ENCODE data around the gene MCM3. TPM values are rescaled to one million over a fixed set of nuclear protein-coding genes. Genes with fewer than 3 reads are reported as not detected.
A peak's percentile ranks its signal among the peaks of the same experiment; 100 is the strongest.

MCM3 gene
- polyA plus RNA-seq, 1 donor, result 55.9 TPM

DNA sequence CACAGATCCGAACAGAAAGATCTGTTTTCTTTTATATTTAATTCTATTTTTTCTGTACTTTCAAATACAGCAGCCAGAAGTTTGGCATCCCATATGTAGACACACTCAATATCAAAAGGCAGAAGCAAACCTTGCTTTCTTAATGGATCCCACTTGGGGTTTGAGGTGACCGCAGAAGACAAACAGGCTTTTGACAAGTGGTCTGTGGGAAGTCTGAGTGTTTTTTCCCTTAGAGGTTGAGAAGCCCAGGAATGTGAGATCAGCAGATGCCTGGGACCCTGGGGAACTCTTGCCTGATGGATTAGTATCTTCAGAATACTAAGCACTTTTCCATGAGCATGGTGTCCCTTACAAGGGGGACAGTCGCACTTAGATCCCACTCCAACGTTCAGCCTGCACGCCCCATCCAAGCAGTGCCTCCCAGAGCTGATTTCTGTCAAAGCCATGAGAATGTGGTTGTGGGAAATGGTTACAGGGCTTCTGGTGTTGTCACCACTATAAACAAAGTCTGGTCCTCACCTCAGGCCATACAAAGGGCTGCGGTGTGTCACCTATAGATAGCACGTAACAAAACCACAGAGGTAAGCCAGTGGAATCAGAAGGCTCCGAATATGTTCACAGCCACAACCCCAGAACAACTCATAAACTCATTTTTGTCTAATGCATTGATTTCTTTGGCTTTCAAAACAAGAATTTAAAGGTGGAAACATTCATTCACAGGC is 53.0 kb downstream of the MCM3 start:
- Histone ChIP-seq H3K9me3 (ENCODE audit: control insufficient read depth, low read depth, low read length) (no peaks in the 10 kb centered on the region), H3K4me1 (ENCODE audit: control insufficient read depth, insufficient read depth, low read length) (no peaks in the 10 kb centered on the region), H3K27me3 (ENCODE audit: control insufficient read depth, insufficient read depth, low read length) (no peaks in the 10 kb centered on the region), H3K27ac (ENCODE audit: low read length) (no peak overlapping the region), H3K4me3 (ENCODE audit: low read length) (no peak overlapping the region), H3K36me3 (ENCODE audit: control insufficient read depth, insufficient read depth, low read length) (no peaks in the 10 kb centered on the region)
- no peak for DNase-seq
- 100% methylated on average over 2 of the region's 8 CpGs for WGBS (ENCODE audit: insufficient coverage, low lambda C conversion rate)

DNA sequence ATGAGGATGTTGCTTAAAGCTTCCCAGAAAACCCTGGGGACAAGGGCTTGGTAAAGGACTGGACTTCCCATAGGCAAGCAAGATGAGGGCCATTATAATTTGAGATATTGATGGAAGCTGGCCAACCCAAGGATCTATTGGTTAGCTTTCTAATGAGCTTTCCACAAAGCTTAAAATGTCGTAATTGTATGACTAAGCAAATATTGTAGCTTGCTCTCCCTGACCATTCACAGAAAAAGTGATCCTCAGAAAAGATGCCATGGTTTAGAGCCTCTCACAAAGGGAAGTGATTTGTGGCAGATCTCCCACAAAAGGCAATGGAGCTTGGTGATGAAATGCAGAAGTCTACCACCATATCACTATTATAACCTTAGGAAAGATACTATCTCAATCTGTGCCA is 53.9 kb downstream of the MCM3 start:
- no peaks in the 10 kb centered on the region for H3K36me3 ChIP-seq (ENCODE audit: control insufficient read depth, insufficient read depth, low read length)
- no peaks in the 10 kb centered on the region for H3K27me3 ChIP-seq (ENCODE audit: control insufficient read depth, insufficient read depth, low read length)
- no peaks in the 10 kb centered on the region for H3K4me1 ChIP-seq (ENCODE audit: control insufficient read depth, insufficient read depth, low read length)
- H3K4me3 ChIP-seq (ENCODE audit: low read length), result no peak overlapping the region
- DNase-seq, result no peak
- H3K27ac ChIP-seq (ENCODE audit: low read length), result no peak overlapping the region
- H3K9me3 ChIP-seq (ENCODE audit: control insufficient read depth, low read depth, low read length), result no peaks in the 10 kb centered on the region
- WGBS (ENCODE audit: insufficient coverage, low lambda C conversion rate), result no CpG with 5 or more reads among the region's 1 CpG

DNA sequence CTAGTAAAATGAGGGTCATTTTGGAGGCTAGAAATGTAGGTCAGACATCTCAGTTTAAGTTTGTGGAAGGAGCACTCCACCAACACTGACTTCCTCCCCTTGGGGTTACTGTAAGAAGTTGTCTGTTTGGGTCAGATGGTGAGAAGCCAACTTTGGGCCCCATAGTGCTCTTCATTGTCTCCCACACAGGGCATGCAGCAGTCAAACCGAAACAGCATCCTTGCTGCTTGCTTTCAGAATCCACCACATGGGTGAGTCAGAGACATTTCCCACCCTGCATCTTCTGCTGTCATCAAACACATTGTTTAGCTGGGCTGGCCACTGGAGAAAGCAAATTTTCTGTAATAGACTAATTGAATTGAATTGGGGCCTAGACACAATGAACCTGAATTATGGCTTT is 57.0 kb downstream of the MCM3 start:
- H3K36me3 ChIP-seq (ENCODE audit: control insufficient read depth, insufficient read depth, low read length), result no peaks in the 10 kb centered on the region
- no CpG with 5 or more reads among the region's 1 CpG for WGBS (ENCODE audit: insufficient coverage, low lambda C conversion rate)
- H3K9me3 ChIP-seq (ENCODE audit: control insufficient read depth, low read depth, low read length), result no peaks in the 10 kb centered on the region
- H3K4me3 ChIP-seq (ENCODE audit: low read length), result no peak overlapping the region
- DNase-seq, result no peak
- no peaks in the 10 kb centered on the region for H3K27me3 ChIP-seq (ENCODE audit: control insufficient read depth, insufficient read depth, low read length)
- no peaks in the 10 kb centered on the region for H3K4me1 ChIP-seq (ENCODE audit: control insufficient read depth, insufficient read depth, low read length)
- no peak overlapping the region for H3K27ac ChIP-seq (ENCODE audit: low read length)

DNA sequence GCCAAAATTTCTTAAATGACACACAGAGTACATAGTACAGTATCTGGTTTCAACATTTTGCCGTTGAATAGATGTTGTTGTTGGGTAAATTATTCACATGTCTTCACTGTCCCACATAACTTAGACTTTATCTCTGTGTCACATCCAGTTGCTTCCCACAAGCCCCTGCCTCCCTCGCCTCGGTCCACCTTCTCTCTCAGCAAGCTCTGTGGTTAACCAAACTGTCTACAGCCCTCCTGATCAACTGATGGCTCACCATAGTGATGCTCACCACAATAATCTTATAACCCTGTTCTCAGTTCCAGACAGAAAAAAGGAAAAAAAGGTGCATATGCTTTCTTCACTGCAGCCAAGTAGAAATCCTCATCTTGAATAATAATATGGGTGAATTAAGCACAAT is 63.2 kb downstream of the MCM3 start:
- Histone ChIP-seq H3K9me3 (ENCODE audit: control insufficient read depth, low read depth, low read length) (no peaks in the 10 kb centered on the region), H3K27ac (ENCODE audit: low read length) (no peak overlapping the region), H3K4me3 (ENCODE audit: low read length) (no peak overlapping the region), H3K36me3 (ENCODE audit: control insufficient read depth, insufficient read depth, low read length) (no peaks in the 10 kb centered on the region), H3K4me1 (ENCODE audit: control insufficient read depth, insufficient read depth, low read length) (peaks cover 11% of the 10 kb centered on the region), H3K27me3 (ENCODE audit: control insufficient read depth, insufficient read depth, low read length) (peaks cover 2% of the 10 kb centered on the region)
- WGBS (ENCODE audit: insufficient coverage, low lambda C conversion rate), result no CpG with 5 or more reads among the region's 3 CpGs
- DNase-seq, result no peak

DNA sequence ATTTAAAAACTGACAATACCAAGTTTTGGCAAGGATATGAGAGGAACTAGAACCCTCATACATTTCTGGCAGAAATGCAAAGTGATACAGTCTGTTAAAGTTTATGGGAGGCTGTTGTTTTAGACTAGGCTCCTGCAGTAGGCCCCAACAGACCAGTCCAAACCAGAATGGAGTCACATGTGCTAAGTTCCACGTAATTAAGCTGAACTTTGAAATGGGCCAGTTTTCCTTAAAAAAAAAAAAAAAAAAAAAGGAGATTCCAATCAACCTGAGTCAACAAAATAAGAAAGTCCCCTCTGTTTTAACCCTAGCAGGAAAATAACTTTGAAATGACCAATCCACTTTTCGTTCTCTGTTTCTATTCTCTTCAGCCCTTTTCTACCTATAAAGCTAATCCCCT is 66.8 kb downstream of the MCM3 start:
- Histone ChIP-seq H3K27ac (ENCODE audit: low read length) (peak overlapping the region; percentile 74), H3K4me3 (ENCODE audit: low read length) (no peak overlapping the region), H3K9me3 (ENCODE audit: control insufficient read depth, low read depth, low read length) (no peaks in the 10 kb centered on the region), H3K27me3 (ENCODE audit: control insufficient read depth, insufficient read depth, low read length) (peaks cover 2% of the 10 kb centered on the region), H3K4me1 (ENCODE audit: control insufficient read depth, insufficient read depth, low read length) (peaks cover 11% of the 10 kb centered on the region), H3K36me3 (ENCODE audit: control insufficient read depth, insufficient read depth, low read length) (no peaks in the 10 kb centered on the region)
- WGBS (ENCODE audit: insufficient coverage, low lambda C conversion rate), result 45% methylated on average over 2 of the region's 2 CpGs
- peak in 1 of 2 donors; percentile 49 for DNase-seq

DNA sequence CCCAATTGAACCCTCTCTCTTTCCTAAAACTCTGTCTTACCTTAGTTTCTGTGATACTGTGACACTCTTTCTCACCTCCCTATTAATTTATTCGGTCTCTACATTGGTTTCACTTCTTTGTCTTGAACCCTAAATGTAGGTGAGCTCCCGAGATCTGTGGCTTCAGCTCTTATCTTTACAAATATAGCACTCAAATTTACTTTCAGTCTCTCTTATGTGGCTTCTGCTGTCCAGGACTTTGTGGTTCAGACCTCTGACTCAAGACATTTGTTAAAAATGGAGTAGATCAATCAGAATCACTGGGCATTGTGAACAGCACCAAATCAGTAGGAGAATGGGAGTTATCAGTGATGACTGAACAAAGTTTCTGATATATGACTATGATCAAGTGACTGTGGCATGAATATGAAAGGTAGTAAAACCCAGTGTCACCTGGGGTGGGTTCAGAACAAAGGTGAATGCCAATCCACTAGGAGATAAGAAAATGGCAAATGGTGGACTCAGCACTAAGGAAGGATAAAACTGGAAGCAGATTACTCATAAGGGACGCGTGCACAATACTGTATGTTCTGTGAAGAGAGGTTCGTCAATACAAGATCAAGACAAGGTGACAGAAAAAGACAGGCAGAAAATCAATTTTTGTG is 67.5 kb downstream of the MCM3 start:
- Histone ChIP-seq H3K27ac (ENCODE audit: low read length) (peak overlapping the region; percentile 74), H3K36me3 (ENCODE audit: control insufficient read depth, insufficient read depth, low read length) (no peaks in the 10 kb centered on the region), H3K4me3 (ENCODE audit: low read length) (no peak overlapping the region), H3K4me1 (ENCODE audit: control insufficient read depth, insufficient read depth, low read length) (peaks cover 11% of the 10 kb centered on the region), H3K9me3 (ENCODE audit: control insufficient read depth, low read depth, low read length) (no peaks in the 10 kb centered on the region), H3K27me3 (ENCODE audit: control insufficient read depth, insufficient read depth, low read length) (peaks cover 2% of the 10 kb centered on the region)
- peak; percentile 77 to 86 for DNase-seq
- WGBS (ENCODE audit: insufficient coverage, low lambda C conversion rate), result 64% methylated on average over 5 of the region's 5 CpGs

DNA sequence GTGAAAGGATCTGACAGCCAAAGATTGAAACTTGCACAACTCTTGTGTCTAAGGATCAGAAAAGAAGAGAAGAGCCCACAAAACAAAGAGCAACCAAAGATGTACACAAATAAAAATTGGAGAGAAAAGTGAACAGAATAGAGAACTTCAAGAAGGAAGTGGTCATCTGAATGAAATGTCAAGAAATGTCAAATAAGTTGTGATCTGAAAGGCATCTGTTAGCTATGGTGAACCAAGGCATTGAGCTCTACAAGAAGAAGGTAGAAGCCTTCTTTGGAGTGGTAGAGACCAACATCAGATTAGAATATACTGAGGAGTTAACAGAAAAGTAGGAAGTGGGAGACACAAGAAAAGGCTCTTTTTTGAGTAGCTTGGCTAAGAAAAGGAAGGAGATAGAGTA is 68.8 kb downstream of the MCM3 start:
- no peak overlapping the region for H3K4me3 ChIP-seq (ENCODE audit: low read length)
- H3K9me3 ChIP-seq (ENCODE audit: control insufficient read depth, low read depth, low read length), result no peaks in the 10 kb centered on the region
- H3K36me3 ChIP-seq (ENCODE audit: control insufficient read depth, insufficient read depth, low read length), result no peaks in the 10 kb centered on the region
- no peaks in the 10 kb centered on the region for H3K27me3 ChIP-seq (ENCODE audit: control insufficient read depth, insufficient read depth, low read length)
- H3K27ac ChIP-seq (ENCODE audit: low read length), result no peak overlapping the region
- DNase-seq, result no peak
- H3K4me1 ChIP-seq (ENCODE audit: control insufficient read depth, insufficient read depth, low read length), result peaks cover 11% of the 10 kb centered on the region

Other genes starting within 250 kb of the MCM3 start
- gene PKHD1, start 197.1 kb downstream of the MCM3 start, polyA plus RNA-seq, result 0.36 TPM
- 0.78 TPM for gene IL17A, start 98.4 kb downstream of the MCM3 start, polyA plus RNA-seq
- gene IL17F, start 40.2 kb downstream of the MCM3 start, polyA plus RNA-seq, result 0.55 TPM
- 36.1 TPM for gene PAQR8, start 77.4 kb upstream of the MCM3 start, polyA plus RNA-seq
- gene EFHC1, start 135.6 kb upstream of the MCM3 start, polyA plus RNA-seq, result 23.2 TPM

Measured in large intestine (tissue), 3 donors.